Fibroblast of lung (primary cell): ENCODE measurements around the gene CPN2. TPM values are rescaled to one million over a fixed set of nuclear protein-coding genes. Genes with fewer than 3 reads are reported as not detected.

Experiments used
- DNase-seq, 2 donors: peaks; one replicate each; pipeline versions ENCODE4 v3.0.0 to v3.0.0-alpha.2; 2010; ENCODE audit warnings: low read depth in 2 of 2
- H2AFZ ChIP-seq: 2 replicates; pipeline ENCODE4 v1.5.1; 2012; ENCODE audit warnings: low read length, control low read depth, inconsistent platforms
- H3K27ac ChIP-seq: 2 replicates; pipeline ENCODE4 v1.5.1; 2011; ENCODE audit warnings: low read length, control low read depth; ENCODE audit not compliant: insufficient read depth
- H3K27me3 ChIP-seq: 2 replicates; pipeline ENCODE4 v1.5.1; 2011; ENCODE audit warnings: mild to moderate bottlenecking, low read length; ENCODE audit not compliant: control insufficient read depth, insufficient read depth
- H3K36me3 ChIP-seq: 2 replicates; pipeline ENCODE4 v1.5.1; 2011; ENCODE audit warnings: low read length; ENCODE audit not compliant: control insufficient read depth, insufficient read depth
- H3K4me1 ChIP-seq: 2 replicates; pipeline ENCODE4 v1.5.1; 2011; ENCODE audit warnings: low read length; ENCODE audit not compliant: control insufficient read depth, insufficient read depth; ENCODE audit errors: extremely low read depth
- H3K4me2 ChIP-seq: 2 replicates; pipeline ENCODE4 v1.5.1; 2011; ENCODE audit warnings: low read length, control low read depth; ENCODE audit not compliant: insufficient read depth; ENCODE audit errors: extremely low read depth
- H3K4me3 ChIP-seq, 4 experiments: fragments of 200-600 bp in 1 of 4; sonication (generic) in 1 of 4; replicated peaks in 1 of 4; 2 replicates each; pipeline ENCODE4 v1.5.1; 2011 to 2016; ENCODE audit warnings: low read length in 4 of 4, low read depth in 3 of 4, mild to moderate bottlenecking in 3 of 4, control low read depth in 2 of 4, inconsistent platforms in 1 of 4, mixed read lengths in 1 of 4; ENCODE audit not compliant: insufficient read depth in 1 of 4; ENCODE audit errors: control extremely low read depth in 1 of 4
- H3K79me2 ChIP-seq: 2 replicates; pipeline ENCODE4 v1.5.1; 2012; ENCODE audit warnings: mild to moderate bottlenecking, low read length, inconsistent platforms; ENCODE audit not compliant: control insufficient read depth, insufficient read depth
- H3K9ac ChIP-seq: 2 replicates; pipeline ENCODE4 v1.5.1; 2011; ENCODE audit warnings: mild to moderate bottlenecking, low read length, control low read depth; ENCODE audit not compliant: insufficient read depth
- H3K9me3 ChIP-seq: 2 replicates; pipeline ENCODE4 v1.5.1; 2012; ENCODE audit warnings: low read depth, low read length; ENCODE audit not compliant: control insufficient read depth, insufficient read depth
- H4K20me1 ChIP-seq: 2 replicates; pipeline ENCODE4 v1.5.1; 2011; ENCODE audit warnings: low read length; ENCODE audit not compliant: control insufficient read depth, insufficient read depth; ENCODE audit errors: extremely low read depth
- CTCF ChIP-seq, 2 donors: IDR thresholded peaks in 1 of 2; conservative IDR thresholded peaks in 1 of 2; 1 replicate in 1 of 2; 2 replicates in 1 of 2; pipeline ENCODE4 v1.5.1; 2011 to 2012; ENCODE audit warnings: low read length in 2 of 2, control low read depth in 1 of 2, inconsistent platforms in 1 of 2, low read depth in 1 of 2, mild to moderate bottlenecking in 1 of 2
- EZH2 ChIP-seq: IDR thresholded peaks from 2 replicates; pipeline ENCODE4 v1.5.1; 2012; ENCODE audit warnings: low read length, control low read depth, mild to moderate bottlenecking; ENCODE audit errors: missing control alignments
- polyA plus RNA-seq, 2 donors: library from polyadenylated mRNA; depleted of rRNA in 1 of 2; stranded (reverse) in 1 of 2; unstranded in 1 of 2; fragments of >200 nt; gene quantifications; 2 replicates each; pipeline ENCODE4 v1.2.1, GENCODE V29; 2011 to 2012; ENCODE audit warnings: missing spikeins in 1 of 2
- total RNA-seq: library from RNA; depleted of rRNA; stranded (reverse); fragments of >200 nt; gene quantifications from 2 replicates; pipeline ENCODE4 v1.2.1, GENCODE V29; 2014

Gene CPN2
- total and polyA plus RNA-seq, 2 donors (not counting 1 experiment from before 2014, with no cell fraction given): not detected

- Histone ChIP-seq H3K36me3 (no peaks in the 10 kb centered on the region), H3K9me3 (no peaks in the 10 kb centered on the region), H3K27me3 (peaks cover 47% of the 10 kb centered on the region), H3K9ac (no peak overlapping the region), H3K4me2 (no peak overlapping the region), H2AFZ (no peak overlapping the region), H3K4me3 (no peak overlapping the region), H3K79me2 (no peaks in the 10 kb centered on the region), H3K4me1 (no peaks in the 10 kb centered on the region), H3K27ac (no peak overlapping the region), H4K20me1 (no peaks in the 10 kb centered on the region)
- no peak for TF ChIP-seq EZH2
- TF ChIP-seq CTCF (conservative IDR thresholded peaks at IDR 0.05 in 1 of 2, IDR thresholded peaks at IDR 0.05 in 1 of 2; ENCODE audit: low read depth in 1 of 2, low read length in 2 of 2): no peak
- no peak for DNase-seq
Measured at GRCh38 chr3:194307849-194308248, 43.3 kb downstream of the CPN2 start.

- no peaks in the 10 kb centered on the region for H3K9me3 ChIP-seq
- peaks cover 44% of the 10 kb centered on the region for H3K27me3 ChIP-seq
- H2AFZ ChIP-seq: no peak overlapping the region
- no peak overlapping the region for H3K4me3 ChIP-seq
- H3K9ac ChIP-seq: no peak overlapping the region
- H3K27ac ChIP-seq: no peak overlapping the region
- H3K79me2 ChIP-seq: no peaks in the 10 kb centered on the region
- H3K4me1 ChIP-seq: no peaks in the 10 kb centered on the region
- DNase-seq: no peak
- TF ChIP-seq CTCF (conservative IDR thresholded peaks at IDR 0.05 in 1 of 2, IDR thresholded peaks at IDR 0.05 in 1 of 2; ENCODE audit: low read depth in 1 of 2, low read length in 2 of 2) (no peak), EZH2 (no peak)
- no peaks in the 10 kb centered on the region for H4K20me1 ChIP-seq
- H3K4me2 ChIP-seq: no peak overlapping the region
- H3K36me3 ChIP-seq: no peaks in the 10 kb centered on the region
Measured at GRCh38 chr3:194306771-194307640, 44.1 kb downstream of the CPN2 start.

- H4K20me1 ChIP-seq: no peaks in the 10 kb centered on the region
- no peaks in the 10 kb centered on the region for H3K4me1 ChIP-seq
- H3K9ac ChIP-seq: no peak overlapping the region
- DNase-seq: no peak
- no peaks in the 10 kb centered on the region for H3K36me3 ChIP-seq
- no peak overlapping the region for H2AFZ ChIP-seq
- H3K9me3 ChIP-seq: no peaks in the 10 kb centered on the region
- no peaks in the 10 kb centered on the region for H3K79me2 ChIP-seq
- no peak overlapping the region for H3K4me2 ChIP-seq
- no peak overlapping the region for H3K27ac ChIP-seq
- no peak overlapping the region for H3K4me3 ChIP-seq
- TF ChIP-seq EZH2 (no peak), CTCF (conservative IDR thresholded peaks at IDR 0.05 in 1 of 2, IDR thresholded peaks at IDR 0.05 in 1 of 2; ENCODE audit: low read depth in 1 of 2, low read length in 2 of 2) (no peak)
- H3K27me3 ChIP-seq: peaks cover 39% of the 10 kb centered on the region
Measured at GRCh38 chr3:194306109-194306686, 44.9 kb downstream of the CPN2 start.
